BJ (cell line): ENCODE results near the gene ZNF622. TPM values are rescaled to one million over a fixed set of nuclear protein-coding genes. Genes with fewer than 3 reads are reported as not detected.

Experiments used
- CTCF ChIA-PET: fragments of 350-600 bp; formaldehyde crosslinking; extraction: SDS; loops from one replicate; lab custom pipeline; 2021; ENCODE audit warnings: antibody characterized with exemption, inconsistent platforms; lab: Yijun Ruan, JAX
- POLR2A ChIA-PET: fragments of 300-600 bp; sonication (Branson Sonifier 250); formaldehyde crosslinking; extraction: SDS; loops from one replicate; lab custom pipeline; 2021; ENCODE audit warnings: antibody characterized with exemption; lab: Charles Lee
- DNase-seq: peaks from one replicate; pipeline ENCODE4 v3.0.0-alpha.2; 2011; ENCODE audit warnings: low read depth
- H3K27me3 ChIP-seq: 2 replicates; pipeline ENCODE4 v1.6.0; 2011; ENCODE audit warnings: low read length; ENCODE audit not compliant: control insufficient read depth, insufficient read depth
- H3K36me3 ChIP-seq: 2 replicates; pipeline ENCODE4 v1.5.1; 2011; ENCODE audit warnings: low read length; ENCODE audit not compliant: control insufficient read depth, insufficient read depth
- H3K4me3 ChIP-seq: 2 replicates; pipeline ENCODE4 v1.5.1; 2011; ENCODE audit warnings: low read depth, mild to moderate bottlenecking, control low read depth, low read length
- polyA plus RNA-seq: library from polyadenylated mRNA; depleted of rRNA; stranded (reverse); fragments of >200 nt; gene quantifications from 2 replicates; pipeline ENCODE4 v1.2.3, GENCODE V29; 2011
- TF ChIP-seq, protein P1 (sequence below): IDR thresholded peaks from 2 replicates; pipeline ENCODE4 v1.5.1; 2011; ENCODE audit warnings: low read depth, mild to moderate bottlenecking, control low read depth, inconsistent platforms, low read length, moderate library complexity; ENCODE audit not compliant: insufficient read depth

Gene ZNF622
- polyA plus RNA-seq, 1 experiment: 16.9 TPM

GRCh38 chr5:16461026-16461425 is 4.6 kb downstream of the ZNF622 start:
- Histone ChIP-seq H3K36me3 (peaks cover 4% of the 10 kb centered on the region), H3K27me3 (no peaks in the 10 kb centered on the region), H3K4me3 (no peak overlapping the region)
- POLR2A ChIA-PET: no interaction called here
- peak; percentile 15 for DNase-seq
- CTCF ChIA-PET: interaction anchor here (1.2 kb wide), 1 partner anchor 23 kb away, joined by 3 read pairs; no protein-coding TSS in a partner anchor
- TF ChIP-seq, protein P1, sequence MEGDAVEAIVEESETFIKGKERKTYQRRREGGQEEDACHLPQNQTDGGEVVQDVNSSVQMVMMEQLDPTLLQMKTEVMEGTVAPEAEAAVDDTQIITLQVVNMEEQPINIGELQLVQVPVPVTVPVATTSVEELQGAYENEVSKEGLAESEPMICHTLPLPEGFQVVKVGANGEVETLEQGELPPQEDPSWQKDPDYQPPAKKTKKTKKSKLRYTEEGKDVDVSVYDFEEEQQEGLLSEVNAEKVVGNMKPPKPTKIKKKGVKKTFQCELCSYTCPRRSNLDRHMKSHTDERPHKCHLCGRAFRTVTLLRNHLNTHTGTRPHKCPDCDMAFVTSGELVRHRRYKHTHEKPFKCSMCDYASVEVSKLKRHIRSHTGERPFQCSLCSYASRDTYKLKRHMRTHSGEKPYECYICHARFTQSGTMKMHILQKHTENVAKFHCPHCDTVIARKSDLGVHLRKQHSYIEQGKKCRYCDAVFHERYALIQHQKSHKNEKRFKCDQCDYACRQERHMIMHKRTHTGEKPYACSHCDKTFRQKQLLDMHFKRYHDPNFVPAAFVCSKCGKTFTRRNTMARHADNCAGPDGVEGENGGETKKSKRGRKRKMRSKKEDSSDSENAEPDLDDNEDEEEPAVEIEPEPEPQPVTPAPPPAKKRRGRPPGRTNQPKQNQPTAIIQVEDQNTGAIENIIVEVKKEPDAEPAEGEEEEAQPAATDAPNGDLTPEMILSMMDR: no peak

GRCh38 chr5:16459451-16459850 is 6.1 kb downstream of the ZNF622 start:
- Histone ChIP-seq H3K27me3 (no peaks in the 10 kb centered on the region), H3K36me3 (peaks cover 10% of the 10 kb centered on the region), H3K4me3 (no peak overlapping the region)
- DNase-seq: no peak
- CTCF ChIA-PET: interaction anchor here (1.0 kb wide), 1 partner anchor 333 kb away, joined by 3 read pairs; no protein-coding TSS in a partner anchor
- POLR2A ChIA-PET: interaction anchor here (0.6 kb wide), 1 partner anchor 856 kb away, joined by 3 read pairs; no protein-coding TSS in a partner anchor
- TF ChIP-seq, protein P1: no peak

DNA sequence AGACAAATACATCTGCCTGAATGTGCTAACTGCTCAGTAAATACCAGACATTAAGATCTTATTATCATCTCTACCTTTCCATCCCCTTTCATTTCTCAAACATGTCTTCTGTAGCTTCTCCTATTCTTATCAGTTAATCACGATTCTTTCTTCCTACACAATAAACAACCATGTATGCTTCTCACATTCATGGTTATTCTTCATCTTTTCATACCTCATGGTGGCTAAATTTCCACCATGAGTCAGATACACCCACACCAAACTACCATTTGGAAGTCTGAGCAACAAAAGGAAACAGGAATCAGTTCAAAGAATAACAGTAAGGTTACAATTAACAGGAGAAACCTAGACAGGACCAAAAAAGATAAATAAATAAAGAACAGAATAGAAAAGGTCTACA is 7.7 kb downstream of the ZNF622 start:
- H3K4me3 ChIP-seq: no peak overlapping the region
- DNase-seq: no peak
- H3K36me3 ChIP-seq: peaks cover 10% of the 10 kb centered on the region
- ChIA-PET POLR2A (no interaction called here), CTCF (interaction anchor here (1.0 to 3.3 kb wide), 3 partner anchors 13 to 987 kb away, joined by 3 to 8 read pairs (median 5); no protein-coding TSS in a partner anchor)
- H3K27me3 ChIP-seq: no peaks in the 10 kb centered on the region
- TF ChIP-seq, protein P1: no peak

DNA sequence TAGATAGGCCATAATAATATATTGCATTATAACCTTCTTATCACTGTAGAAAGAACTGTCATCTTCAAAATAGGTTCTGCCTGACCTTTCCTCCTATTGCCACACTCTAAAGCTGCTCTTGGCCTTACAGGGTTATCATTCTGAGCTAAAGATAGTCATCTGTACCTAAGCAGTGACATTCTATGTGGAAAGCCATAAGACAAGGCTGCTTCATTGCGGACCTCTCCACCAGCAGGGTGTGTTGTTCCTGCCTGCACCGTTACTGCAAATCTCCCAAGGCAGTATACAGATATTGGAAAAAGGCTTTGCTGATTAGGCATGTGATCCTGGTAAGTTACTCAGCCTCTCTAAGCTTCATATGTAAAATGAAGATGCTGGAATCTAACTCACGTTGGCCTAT is 8.1 kb downstream of the ZNF622 start:
- CTCF ChIA-PET: interaction anchor here (1.0 to 3.3 kb wide), 3 partner anchors 13 to 986 kb away, joined by 3 to 8 read pairs (median 5); no protein-coding TSS in a partner anchor
- no peak overlapping the region for H3K4me3 ChIP-seq
- H3K36me3 ChIP-seq: peaks cover 8% of the 10 kb centered on the region
- no peak for DNase-seq
- TF ChIP-seq, protein P1: no peak
- POLR2A ChIA-PET: no interaction called here
- no peaks in the 10 kb centered on the region for H3K27me3 ChIP-seq

- Histone ChIP-seq H3K4me3 (no peak overlapping the region), H3K36me3 (peaks cover 13% of the 10 kb centered on the region), H3K27me3 (no peaks in the 10 kb centered on the region)
- ChIA-PET POLR2A (no interaction called here), CTCF (interaction anchor here (0.7 to 3.3 kb wide), 16 partner anchors 8 to 746 kb away, joined by 3 to 22 read pairs (median 4); no protein-coding TSS in a partner anchor)
- DNase-seq: peak; percentile 19
- TF ChIP-seq, protein P1: peak; percentile 56
Observed at GRCh38 chr5:16456103-16456832, 9.3 kb downstream of the ZNF622 start.
